GM12892 (cell line): Measurements from ENCODE around the gene PRKAG2.

Source experiments
- POLR2A ChIP-seq: IDR thresholded peaks from 2 replicates; pipeline ENCODE4 v1.6.1; 2011; ENCODE audit warnings: low read depth, low read length, control low read depth
- POLR2AphosphoS5 ChIP-seq: IDR thresholded peaks from 2 replicates; pipeline ENCODE4 v1.6.1; 2011; ENCODE audit warnings: low read depth, low read length, control low read depth

GRCh38 chr7:151806952-151807775 lies 69.8 kb downstream of the PRKAG2 start:
- TF ChIP-seq POLR2AphosphoS5 (no peak), POLR2A (no peak)
